HL-60/S4 treated with phorbol 12-myristate 13-acetate at 8.2 ng/mL for 4 days and 3 days (cell line): Measurements from ENCODE around the gene ENTPD2.
"Not testable (repeated sequence)": the region's sequence is repeated elsewhere in the genome, so short reads cannot be mapped to it uniquely, and the experiment has no call there.

Source experiments
- in situ Hi-C: fragments of 300-500 bp; cut with MboI; formaldehyde crosslinking; loops from 2 replicates; pipeline ENCODE4 v1.15.0; 2022; ENCODE audit warnings: low sequenced_read_pairs

The ENTPD2 gene

GRCh38 chr9:137004285-137004684 lies 49.6 kb downstream of the ENTPD2 start:
- in situ Hi-C loops = not testable (repeated sequence)

GRCh38 chr9:137002646-137003041 lies 51.2 kb downstream of the ENTPD2 start:
- in situ Hi-C loops = no loop called here

GRCh38 chr9:137001857-137002645 lies 51.8 kb downstream of the ENTPD2 start:
- in situ Hi-C loops = no loop called here

- in situ Hi-C loops = no loop called here
Observed at GRCh38 chr9:137000177-137000930, 53.5 kb downstream of the ENTPD2 start.
